Psoas muscle (tissue), 8 donors: ENCODE measurements around the gene SLC9C2. TPM values are rescaled to one million over a fixed set of nuclear protein-coding genes. Genes with fewer than 3 reads are reported as not detected.
"Not testable (repeated sequence)": the region's sequence is repeated elsewhere in the genome, so short reads cannot be mapped to it uniquely, and the experiment has no call there.

Experiments used
- ATAC-seq, 4 donors: fragments of 200-7000 bp; cut with Tn5 transposase; one replicate each; pipeline ENCODE4 v1.9.1; 2020; ENCODE audit warnings: moderate library complexity in 3 of 4, mild to moderate bottlenecking in 2 of 4
- DNase-seq, 2 donors: peaks; one replicate each; pipeline ENCODE4 v3.0.0-alpha.2; 2020
- H3K27ac ChIP-seq: fragments of 200-600 bp; one replicate; pipeline ENCODE4 v1.8.0; 2022
- H3K27me3 ChIP-seq, 3 donors: fragments of 200-600 bp in 1 of 3; one replicate each; pipeline versions ENCODE4 v1.6.1 to v1.8.0; 2013 to 2022; ENCODE audit warnings: low read length in 2 of 3, mild to moderate bottlenecking in 2 of 3, moderate library complexity in 1 of 3; ENCODE audit not compliant: insufficient read depth in 3 of 3
- H3K36me3 ChIP-seq, 2 donors: fragments of 200-600 bp in 1 of 2; one replicate each; pipeline versions ENCODE4 v1.6.1 to v1.8.0; 2013 to 2022; ENCODE audit warnings: low read depth in 1 of 2, mild to moderate bottlenecking in 1 of 2, moderate library complexity in 1 of 2; ENCODE audit not compliant: insufficient read depth in 1 of 2
- H3K4me1 ChIP-seq: fragments of 200-600 bp; one replicate; pipeline ENCODE4 v1.8.0; 2022
- H3K4me3 ChIP-seq: fragments of 200-600 bp; one replicate; pipeline ENCODE4 v1.8.0; 2022; ENCODE audit warnings: mild to moderate bottlenecking
- H3K9me3 ChIP-seq: fragments of 200-600 bp; one replicate; pipeline ENCODE4 v1.8.0; 2022
- WGBS, 3 donors: extraction: QIAGEN DNeasy Blood & Tissue Kit; methylation state at CpG; one replicate each; pipeline versions ENCODE4 v1.1.6 to v1.1.7; 2013; 5-methylcytosine and 5-hydroxymethylcytosine counted together
- intact Hi-C, 2 donors: fragments of 100-400 bp; cut with DNase I; formaldehyde crosslinking; loops; one replicate each; pipeline versions ENCODE4 v1.11.0 to v1.14.2; 2022
- polyA plus RNA-seq, 3 donors: library from polyadenylated mRNA; stranded (reverse); fragments of 200-250 nt; gene quantifications; one replicate each; pipeline ENCODE4 v1.2.3, GENCODE V29; 2013
- total RNA-seq, 4 donors: library from RNA; stranded (reverse); fragmentation: NEBNext Ultra II Directional in 2 of 4; extraction: Animal tissue kit (Norgen Biotek cat#: 25700) in 2 of 4; gene quantifications; one replicate each; pipeline versions ENCODE4 v1.2.1 to v1.2.4, GENCODE V29; 2021 to 2023
- TF ChIP-seq, protein P1 (sequence below): fragments of 200-600 bp; IDR thresholded peaks from one replicate; pipeline ENCODE4 v1.8.0; 2022; ENCODE audit warnings: antibody characterized with exemption
- donor health status: healthy with polysubstance abuse.
- donor health status: DM: no; HTN: no; CAD: no; lungs with moderate emphysema.
- donor health status: Bipolar disorder and iron deficiency.
- donor health status: healthy.
- donor health status: DM: yes; HTN: yes; CAD: no.
- donor health status: DM: no; HTN: no; CAD: no.
- donor health status: DM: no; HTN: no; CAD: no.
- donor health status: DM: yes; HTN: yes; CAD: no.

Gene SLC9C2
- total and polyA plus RNA-seq, 7 donors, result not detected

DNA sequence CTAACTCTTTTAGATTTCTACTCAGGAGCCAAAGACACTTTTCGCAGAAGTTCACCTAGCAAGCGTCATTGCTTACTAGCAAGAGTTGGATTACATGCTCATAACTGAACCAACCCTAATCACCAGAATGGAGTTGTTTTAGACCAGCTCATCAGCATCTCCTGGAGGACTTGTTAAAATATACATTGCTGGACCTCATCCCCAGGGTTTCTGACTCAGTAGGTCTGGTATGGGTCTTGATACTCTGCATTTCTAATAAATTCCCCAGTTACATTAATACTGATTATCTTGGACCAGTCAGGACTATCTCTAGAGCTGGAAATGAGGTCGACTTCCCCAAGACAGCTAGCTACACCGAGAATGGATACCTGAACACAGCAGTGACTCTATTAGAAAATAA lies 135.4 kb downstream of the SLC9C2 start:
- intact Hi-C loops, result no loop called here
- Histone ChIP-seq H3K9me3 (peaks cover 3% of the 10 kb centered on the region), H3K36me3 (no peaks in the 10 kb centered on the region), H3K4me3 (no peak overlapping the region), H3K27me3 (no peaks in the 10 kb centered on the region), H3K4me1 (no peaks in the 10 kb centered on the region), H3K27ac (no peak overlapping the region)
- DNase-seq (no peak), ATAC-seq (no peak)
- TF ChIP-seq, protein P1, sequence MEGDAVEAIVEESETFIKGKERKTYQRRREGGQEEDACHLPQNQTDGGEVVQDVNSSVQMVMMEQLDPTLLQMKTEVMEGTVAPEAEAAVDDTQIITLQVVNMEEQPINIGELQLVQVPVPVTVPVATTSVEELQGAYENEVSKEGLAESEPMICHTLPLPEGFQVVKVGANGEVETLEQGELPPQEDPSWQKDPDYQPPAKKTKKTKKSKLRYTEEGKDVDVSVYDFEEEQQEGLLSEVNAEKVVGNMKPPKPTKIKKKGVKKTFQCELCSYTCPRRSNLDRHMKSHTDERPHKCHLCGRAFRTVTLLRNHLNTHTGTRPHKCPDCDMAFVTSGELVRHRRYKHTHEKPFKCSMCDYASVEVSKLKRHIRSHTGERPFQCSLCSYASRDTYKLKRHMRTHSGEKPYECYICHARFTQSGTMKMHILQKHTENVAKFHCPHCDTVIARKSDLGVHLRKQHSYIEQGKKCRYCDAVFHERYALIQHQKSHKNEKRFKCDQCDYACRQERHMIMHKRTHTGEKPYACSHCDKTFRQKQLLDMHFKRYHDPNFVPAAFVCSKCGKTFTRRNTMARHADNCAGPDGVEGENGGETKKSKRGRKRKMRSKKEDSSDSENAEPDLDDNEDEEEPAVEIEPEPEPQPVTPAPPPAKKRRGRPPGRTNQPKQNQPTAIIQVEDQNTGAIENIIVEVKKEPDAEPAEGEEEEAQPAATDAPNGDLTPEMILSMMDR, result no peak
- 89 to 95% (median 94%) methylated on average over 4 of the region's 4 CpGs for WGBS, 3 donors

GRCh38 chr1:173464185-173464584 lies 138.7 kb downstream of the SLC9C2 start:
- H3K9me3 ChIP-seq, H3K4me3 ChIP-seq, H3K27ac ChIP-seq, DNase-seq, ATAC-seq, H3K27me3 ChIP-seq, intact Hi-C loops, H3K4me1 ChIP-seq, H3K36me3 ChIP-seq: not testable (repeated sequence)
- WGBS, 3 donors, result 36 to 55% (median 54%) methylated on average over 2 of the region's 2 CpGs

- H3K27me3 ChIP-seq, H3K4me3 ChIP-seq, H3K9me3 ChIP-seq, DNase-seq, H3K27ac ChIP-seq, H3K36me3 ChIP-seq, intact Hi-C loops, H3K4me1 ChIP-seq, ATAC-seq: not testable (repeated sequence)
- 91 to 100% (median 96%) methylated on average over 2 of the region's 2 CpGs for WGBS, 3 donors
Observed at GRCh38 chr1:173462666-173463065, 140.2 kb downstream of the SLC9C2 start.

DNA sequence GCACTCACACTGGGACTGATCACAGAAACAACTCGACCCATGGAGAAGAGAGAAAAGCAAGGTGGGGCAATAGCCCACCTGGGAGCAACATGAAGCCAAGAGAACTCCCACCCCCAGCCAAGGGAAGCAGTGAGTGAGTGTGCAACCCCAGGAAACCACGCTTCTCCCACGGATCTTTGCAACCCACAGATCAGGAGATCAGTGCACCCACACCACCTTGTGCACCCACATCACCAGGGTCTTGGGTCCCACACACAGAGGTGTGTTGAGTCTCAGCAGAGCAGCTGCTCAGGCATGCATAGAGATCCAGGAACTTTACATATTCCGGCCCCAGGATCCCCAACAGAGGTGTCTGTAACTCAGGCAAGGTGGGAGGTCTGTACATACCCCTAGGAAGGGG lies 143.0 kb downstream of the SLC9C2 start:
- Histone ChIP-seq H3K27me3 (no peaks in the 10 kb centered on the region), H3K36me3 (peaks cover 0 to 3% of the 10 kb centered on the region in 2 donors), H3K4me1 (no peaks in the 10 kb centered on the region), H3K9me3 (peaks cover 3% of the 10 kb centered on the region), H3K27ac (no peak overlapping the region), H3K4me3 (no peak overlapping the region)
- WGBS, 3 donors, result 76 to 82% (median 78%) methylated on average over 4 of the region's 4 CpGs
- TF ChIP-seq, protein P1, result no peak
- ATAC-seq (no peak), DNase-seq (no peak)
- intact Hi-C loops, result no loop called here

DNA sequence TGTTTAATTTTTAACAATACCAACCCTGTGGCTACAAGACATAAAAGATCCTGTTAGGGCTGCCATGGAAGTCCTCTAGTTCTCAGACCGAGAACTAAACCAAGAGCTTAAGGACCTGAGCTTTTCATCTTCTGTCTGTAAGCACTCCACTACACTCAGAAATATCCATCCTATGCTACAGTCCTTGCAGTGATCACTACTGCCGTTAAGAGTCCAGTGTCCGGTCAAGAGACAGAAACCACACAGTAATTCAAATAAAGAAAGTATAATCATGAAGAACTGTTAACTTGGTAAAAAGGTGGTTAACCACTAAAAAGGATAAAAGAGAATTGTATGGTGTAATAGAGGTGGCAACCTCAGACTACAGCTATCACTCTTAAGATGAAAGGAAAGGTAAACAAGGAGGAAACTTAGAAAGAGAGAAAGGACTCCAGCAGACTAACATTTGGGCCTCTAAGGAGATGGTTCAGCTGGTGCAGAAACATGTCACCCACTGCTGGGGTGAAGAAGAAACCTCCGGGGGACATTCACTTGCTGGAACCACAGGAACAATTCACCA lies 147.8 kb downstream of the SLC9C2 start:
- no peak for DNase-seq
- TF ChIP-seq, protein P1, result no peak
- Histone ChIP-seq H3K27me3 (no peaks in the 10 kb centered on the region), H3K9me3 (no peaks in the 10 kb centered on the region), H3K4me1 (no peaks in the 10 kb centered on the region), H3K27ac (no peak overlapping the region), H3K4me3 (no peak overlapping the region), H3K36me3 (no peaks in the 10 kb centered on the region)
- no peak for ATAC-seq
- WGBS, 3 donors, result 84 to 97% (median 97%) methylated on average over 4 of the region's 4 CpGs
- intact Hi-C loops, result no loop called here

DNA sequence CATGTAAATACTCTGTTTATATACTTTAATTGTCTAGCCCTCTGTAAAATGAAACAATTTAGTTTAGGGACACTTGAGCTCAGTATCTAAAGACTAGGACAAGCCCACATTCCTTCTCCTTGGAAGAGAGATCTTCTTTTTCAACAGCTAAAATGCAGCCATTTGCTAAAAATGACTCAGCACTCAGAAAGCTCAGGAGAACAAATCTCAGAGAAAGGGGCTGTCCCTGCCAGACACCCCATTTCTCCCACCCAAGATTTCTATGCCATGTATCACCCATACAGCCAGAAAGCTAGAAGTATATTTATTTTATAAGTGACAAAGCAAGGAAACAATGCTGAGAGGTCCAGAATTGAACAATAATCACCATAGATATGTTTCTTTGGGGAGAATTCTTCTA lies 148.9 kb downstream of the SLC9C2 start:
- no peak overlapping the region for H3K27ac ChIP-seq
- no peaks in the 10 kb centered on the region for H3K4me1 ChIP-seq
- ATAC-seq (no peak), DNase-seq (no peak)
- no peaks in the 10 kb centered on the region for H3K36me3 ChIP-seq
- TF ChIP-seq, protein P1, result no peak
- H3K4me3 ChIP-seq, result no peak overlapping the region
- no peaks in the 10 kb centered on the region for H3K9me3 ChIP-seq
- intact Hi-C loops, result no loop called here
- no peaks in the 10 kb centered on the region for H3K27me3 ChIP-seq
